H1 (cell line): Measurements from ENCODE around the gene TP53. TPM values are rescaled to one million over a fixed set of nuclear protein-coding genes. Genes with fewer than 3 reads are reported as not detected.

ENCODE experiments used
- TCF12 ChIP-seq: IDR thresholded peaks from 2 replicates; pipeline ENCODE4 v1.6.1; 2011; ENCODE audit warnings: low read depth, mild to moderate bottlenecking, low read length
- polyA plus RNA-seq, 7 experiments: library from polyadenylated mRNA; depleted of rRNA in 3 of 7; stranded (reverse) in 5 of 7; unstranded in 2 of 7; fragments of >200 nt in 5 of 7; fragments of 200-250 nt in 2 of 7; gene quantifications; 1 replicate in 5 of 7; 2 replicates in 1 of 7; 4 replicates in 1 of 7; pipeline versions ENCODE4 v1.2.1 to v1.2.3, GENCODE V29; 2011 to 2013; ENCODE audit warnings: missing spikeins in 2 of 7, mixed read lengths in 2 of 7
- total RNA-seq: library from RNA; stranded (reverse); fragmentation: NEBNext Ultra II Directional; extraction: Animal tissue kit (Norgen Biotek cat#: 25700); gene quantifications from 2 replicates; pipeline ENCODE4 v1.2.1, GENCODE V29; 2021

TP53 gene
- total and polyA plus RNA-seq, 2 of the 8 experiments (the other 6 are each of a cell fraction or from before 2014, with no cell fraction given) = 143 to 198 TPM

GRCh38 chr17:7652388-7653356 lies 34.6 kb downstream of the TP53 start (continued):
- no peak for TF ChIP-seq TCF12
